PFSK-1 (cell line): Measurements from ENCODE around the gene MYO1E.

Source experiments
- POLR2AphosphoS5 ChIP-seq: IDR thresholded peaks from 2 replicates; pipeline ENCODE4 v1.6.1; 2012; ENCODE audit warnings: low read depth, mild to moderate bottlenecking, control low read depth, low read length, moderate library complexity
- TAF1 ChIP-seq: IDR thresholded peaks from 2 replicates; pipeline ENCODE4 v1.6.1; 2012; ENCODE audit warnings: low read length, control low read depth, borderline replicate concordance; ENCODE audit not compliant: insufficient read depth
- TF ChIP-seq, protein P1 (sequence below), 2 experiments: IDR thresholded peaks; 2 replicates each; pipeline versions ENCODE4 v1.6.1 to v1.8.0; 2011 to 2012; ENCODE audit warnings: low read depth in 2 of 2, low read length in 2 of 2, control low read depth in 1 of 2, inconsistent platforms in 1 of 2, mild to moderate bottlenecking in 1 of 2, moderate library complexity in 1 of 2; ENCODE audit not compliant: insufficient read depth in 1 of 2

DNA sequence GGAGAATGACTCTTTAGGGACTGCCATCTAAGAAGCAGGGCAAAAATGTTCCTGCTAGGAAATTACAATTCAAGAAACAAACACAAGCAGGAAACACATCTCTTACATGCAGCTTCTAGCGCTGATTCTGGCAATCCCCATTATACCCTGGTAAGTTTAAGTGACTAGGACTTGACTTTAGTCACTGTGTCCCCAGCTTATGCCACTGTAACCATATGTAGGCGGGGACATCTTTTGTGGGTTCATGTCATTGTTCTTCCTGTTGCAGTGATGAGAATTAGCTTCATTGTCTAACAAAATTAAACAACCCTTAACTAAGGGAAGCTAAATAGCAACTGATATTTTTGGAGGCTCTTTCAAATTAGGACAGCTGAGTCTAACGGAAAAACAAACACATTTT lies 47.4 kb upstream of the MYO1E start:
- TF ChIP-seq POLR2AphosphoS5 (no peak), TAF1 (no peak)
- TF ChIP-seq, protein P1, sequence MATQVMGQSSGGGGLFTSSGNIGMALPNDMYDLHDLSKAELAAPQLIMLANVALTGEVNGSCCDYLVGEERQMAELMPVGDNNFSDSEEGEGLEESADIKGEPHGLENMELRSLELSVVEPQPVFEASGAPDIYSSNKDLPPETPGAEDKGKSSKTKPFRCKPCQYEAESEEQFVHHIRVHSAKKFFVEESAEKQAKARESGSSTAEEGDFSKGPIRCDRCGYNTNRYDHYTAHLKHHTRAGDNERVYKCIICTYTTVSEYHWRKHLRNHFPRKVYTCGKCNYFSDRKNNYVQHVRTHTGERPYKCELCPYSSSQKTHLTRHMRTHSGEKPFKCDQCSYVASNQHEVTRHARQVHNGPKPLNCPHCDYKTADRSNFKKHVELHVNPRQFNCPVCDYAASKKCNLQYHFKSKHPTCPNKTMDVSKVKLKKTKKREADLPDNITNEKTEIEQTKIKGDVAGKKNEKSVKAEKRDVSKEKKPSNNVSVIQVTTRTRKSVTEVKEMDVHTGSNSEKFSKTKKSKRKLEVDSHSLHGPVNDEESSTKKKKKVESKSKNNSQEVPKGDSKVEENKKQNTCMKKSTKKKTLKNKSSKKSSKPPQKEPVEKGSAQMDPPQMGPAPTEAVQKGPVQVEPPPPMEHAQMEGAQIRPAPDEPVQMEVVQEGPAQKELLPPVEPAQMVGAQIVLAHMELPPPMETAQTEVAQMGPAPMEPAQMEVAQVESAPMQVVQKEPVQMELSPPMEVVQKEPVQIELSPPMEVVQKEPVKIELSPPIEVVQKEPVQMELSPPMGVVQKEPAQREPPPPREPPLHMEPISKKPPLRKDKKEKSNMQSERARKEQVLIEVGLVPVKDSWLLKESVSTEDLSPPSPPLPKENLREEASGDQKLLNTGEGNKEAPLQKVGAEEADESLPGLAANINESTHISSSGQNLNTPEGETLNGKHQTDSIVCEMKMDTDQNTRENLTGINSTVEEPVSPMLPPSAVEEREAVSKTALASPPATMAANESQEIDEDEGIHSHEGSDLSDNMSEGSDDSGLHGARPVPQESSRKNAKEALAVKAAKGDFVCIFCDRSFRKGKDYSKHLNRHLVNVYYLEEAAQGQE (IDR thresholded peaks at IDR 0.05; ENCODE audit: insufficient read depth in 1 of 2, low read depth in 2 of 2, low read length in 2 of 2), result no peak
